ENCODE results near the gene MXD3.
"Not testable (repeated sequence)": the region's sequence is repeated elsewhere in the genome, so short reads cannot be mapped to it uniquely, and the experiment has no call there.

MXD3 gene

DNA sequence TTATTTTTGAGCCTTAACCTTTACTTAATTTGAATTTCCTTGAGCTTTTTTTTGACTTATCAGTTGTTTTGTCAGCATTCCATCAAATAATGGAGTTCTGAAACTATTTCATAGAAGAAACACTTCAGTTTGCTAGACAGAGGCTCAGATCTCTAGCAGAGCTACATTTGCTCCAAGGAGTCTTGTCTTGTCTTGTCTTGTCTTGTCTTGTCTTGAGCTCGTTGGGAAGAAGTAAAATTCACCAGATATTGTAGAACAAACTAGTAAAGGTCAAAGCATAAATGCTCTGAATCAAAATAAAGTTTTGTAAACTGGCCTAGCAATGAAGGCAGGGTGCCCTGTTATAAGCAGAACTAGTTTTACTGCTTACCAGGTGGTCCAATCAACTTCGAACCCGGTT, 41.7 kb downstream of the MXD3 start:
- H3K9ac ChIP-seq (ENCODE audit: insufficient read length, low read depth), result no peak overlapping the region
- H3K4me3 ChIP-seq (ENCODE audit: insufficient read length, low read depth), result no peak overlapping the region
- no peak for DNase-seq (ENCODE audit: low read depth, low spot score)
- no peaks in the 10 kb centered on the region for H3K4me1 ChIP-seq (ENCODE audit: insufficient read depth, insufficient read length)
- TF ChIP-seq SUZ12 (IDR thresholded peaks at IDR 0.05; ENCODE audit: extremely low read depth, insufficient read depth, insufficient read length), result no peak
- TF ChIP-seq ZNF274 (IDR thresholded peaks at IDR 0.05; ENCODE audit: low read depth, low read length), result no peak
- no peak for TF ChIP-seq YY1 (IDR thresholded peaks at IDR 0.05; ENCODE audit: insufficient read depth, insufficient read length)
- H3K36me3 ChIP-seq (ENCODE audit: insufficient read depth, insufficient read length, low read length), result peaks cover 88% of the 10 kb centered on the region
- no peaks in the 10 kb centered on the region for H3K27me3 ChIP-seq (ENCODE audit: insufficient read depth, insufficient read length)
- H3K9me3 ChIP-seq (ENCODE audit: insufficient read depth, low read length), result no peaks in the 10 kb centered on the region

DNA sequence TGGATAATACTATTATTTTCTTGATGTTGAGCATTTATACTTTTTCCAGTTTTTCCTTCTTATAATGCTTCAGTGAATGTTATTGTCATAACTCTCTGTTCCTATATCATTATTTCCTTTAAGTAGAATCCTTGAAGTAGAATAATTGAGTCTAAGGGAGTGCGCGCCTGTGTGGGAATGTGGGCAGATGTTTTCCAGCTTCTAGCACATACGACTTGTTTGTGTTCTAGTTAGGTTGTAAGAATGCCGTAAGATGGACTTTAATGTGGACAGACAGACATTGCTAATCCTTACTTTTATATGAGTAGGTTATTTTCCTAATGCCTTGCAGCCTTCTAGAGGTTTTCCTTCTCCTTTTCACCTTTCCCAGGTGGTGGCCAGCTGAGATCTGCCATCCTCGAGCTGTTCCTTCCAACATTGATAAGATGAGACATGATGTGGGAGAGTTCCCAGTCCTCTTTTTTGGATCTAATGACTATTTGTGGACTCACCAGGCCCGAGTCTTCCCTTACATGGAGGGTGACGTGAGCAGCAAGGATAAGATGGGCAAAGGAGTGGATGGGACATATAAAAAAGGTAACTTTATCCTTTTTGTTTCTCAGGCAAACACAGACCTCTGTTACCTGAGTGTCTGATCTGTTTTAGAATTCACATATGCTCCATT, 42.3 kb downstream of the MXD3 start:
- no peaks in the 10 kb centered on the region for H3K27me3 ChIP-seq (ENCODE audit: insufficient read depth, insufficient read length)
- H3K9ac ChIP-seq (ENCODE audit: insufficient read length, low read depth), result no peak overlapping the region
- no peaks in the 10 kb centered on the region for H3K9me3 ChIP-seq (ENCODE audit: insufficient read depth, low read length)
- no peak overlapping the region for H3K4me3 ChIP-seq (ENCODE audit: insufficient read length, low read depth)
- DNase-seq (ENCODE audit: low read depth, low spot score), result no peak
- TF ChIP-seq ZNF274 (IDR thresholded peaks at IDR 0.05; ENCODE audit: low read depth, low read length), result no peak
- H3K4me1 ChIP-seq (ENCODE audit: insufficient read depth, insufficient read length), result no peaks in the 10 kb centered on the region
- H3K36me3 ChIP-seq (ENCODE audit: insufficient read depth, insufficient read length, low read length), result peaks cover 88% of the 10 kb centered on the region

DNA sequence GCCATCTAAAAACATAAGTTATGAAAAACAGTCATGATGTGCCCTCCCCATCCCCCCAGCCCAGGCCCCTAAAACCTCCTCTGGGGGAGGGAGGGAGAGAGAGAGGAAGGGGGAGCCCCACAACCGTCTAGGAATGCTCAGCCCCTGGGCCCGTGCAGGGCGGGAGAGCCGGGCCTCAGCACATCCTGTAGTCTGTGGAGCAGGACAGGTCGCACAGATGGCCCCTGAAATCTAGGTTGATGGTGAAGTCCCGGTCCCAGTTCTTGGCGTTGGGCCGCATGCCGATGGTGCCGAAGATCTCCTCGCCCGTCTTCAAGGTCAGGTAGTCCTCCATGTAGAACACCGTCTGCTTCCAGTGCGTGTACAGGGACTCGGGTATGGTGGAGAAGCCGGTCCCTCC, 46.3 kb downstream of the MXD3 start:
- H3K9ac ChIP-seq (ENCODE audit: insufficient read length, low read depth), result no peak overlapping the region
- H3K36me3 ChIP-seq (ENCODE audit: insufficient read depth, insufficient read length, low read length), result peaks cover 88% of the 10 kb centered on the region
- H3K4me3 ChIP-seq (ENCODE audit: insufficient read length, low read depth), result no peak overlapping the region
- TF ChIP-seq SUZ12 (IDR thresholded peaks at IDR 0.05; ENCODE audit: extremely low read depth, insufficient read depth, insufficient read length) (no peak), YY1 (IDR thresholded peaks at IDR 0.05; ENCODE audit: insufficient read depth, insufficient read length) (no peak), ZNF274 (IDR thresholded peaks at IDR 0.05; ENCODE audit: low read depth, low read length) (no peak)
- H3K9me3 ChIP-seq (ENCODE audit: insufficient read depth, low read length), result no peaks in the 10 kb centered on the region
- DNase-seq (ENCODE audit: low read depth, low spot score), result no peak
- H3K27me3 ChIP-seq (ENCODE audit: insufficient read depth, insufficient read length), result no peaks in the 10 kb centered on the region
- no peaks in the 10 kb centered on the region for H3K4me1 ChIP-seq (ENCODE audit: insufficient read depth, insufficient read length)

DNA sequence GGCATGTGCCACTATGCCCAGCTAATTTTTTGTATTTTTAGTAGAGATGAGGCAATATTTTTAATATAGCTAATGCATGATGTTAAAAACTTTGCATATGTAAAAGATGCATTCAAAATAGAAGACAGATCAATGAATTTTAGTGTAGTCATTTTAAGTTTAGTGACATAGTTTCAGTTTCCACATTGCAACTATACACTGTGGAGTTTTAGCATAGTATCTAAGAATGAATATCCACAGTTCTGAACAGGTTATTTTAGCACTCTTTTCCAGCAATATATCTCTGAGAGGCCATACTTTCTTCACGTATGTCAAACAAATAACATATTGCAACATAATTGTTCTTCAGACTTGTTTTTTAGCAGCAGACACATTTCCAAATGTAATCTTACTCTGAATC, 47.5 kb downstream of the MXD3 start:
- Histone ChIP-seq H3K4me1 (ENCODE audit: insufficient read depth, insufficient read length) (no peaks in the 10 kb centered on the region), H3K36me3 (ENCODE audit: insufficient read depth, insufficient read length, low read length) (peaks cover 87% of the 10 kb centered on the region), H3K9me3 (ENCODE audit: insufficient read depth, low read length) (no peaks in the 10 kb centered on the region), H3K27me3 (ENCODE audit: insufficient read depth, insufficient read length) (no peaks in the 10 kb centered on the region), H3K4me3 (ENCODE audit: insufficient read length, low read depth) (no peak overlapping the region), H3K9ac (ENCODE audit: insufficient read length, low read depth) (no peak overlapping the region)
- no peak for DNase-seq (ENCODE audit: low read depth, low spot score)
- no peak for TF ChIP-seq ZNF274 (IDR thresholded peaks at IDR 0.05; ENCODE audit: low read depth, low read length)
- TF ChIP-seq SUZ12 (IDR thresholded peaks at IDR 0.05; ENCODE audit: extremely low read depth, insufficient read depth, insufficient read length), result no peak
- no peak for TF ChIP-seq YY1 (IDR thresholded peaks at IDR 0.05; ENCODE audit: insufficient read depth, insufficient read length)

DNA sequence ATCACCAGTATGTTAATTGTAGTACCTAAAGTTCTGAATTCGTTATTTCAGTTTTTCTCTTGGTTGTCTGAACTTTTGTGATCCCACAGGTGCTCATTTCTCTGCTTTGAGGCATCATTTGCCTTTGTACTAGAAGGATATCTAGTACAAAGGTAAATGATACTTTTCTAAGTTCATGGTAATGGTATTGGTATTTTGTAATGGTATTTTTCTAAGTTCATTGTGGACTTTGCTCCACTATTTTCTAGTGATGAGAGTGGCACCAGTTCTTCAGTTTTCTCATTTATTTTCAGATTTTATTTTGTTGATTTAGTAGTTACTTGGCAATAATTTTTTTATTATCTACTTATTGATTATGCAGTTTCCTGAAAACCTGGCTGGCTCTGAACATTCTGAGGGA, 50.2 kb downstream of the MXD3 start:
- peaks cover 82% of the 10 kb centered on the region for H3K36me3 ChIP-seq (ENCODE audit: insufficient read depth, insufficient read length, low read length)
- H3K4me3 ChIP-seq (ENCODE audit: insufficient read length, low read depth), result no peak overlapping the region
- H3K27me3 ChIP-seq (ENCODE audit: insufficient read depth, insufficient read length), result no peaks in the 10 kb centered on the region
- no peaks in the 10 kb centered on the region for H3K4me1 ChIP-seq (ENCODE audit: insufficient read depth, insufficient read length)
- H3K9ac ChIP-seq (ENCODE audit: insufficient read length, low read depth), result no peak overlapping the region
- H3K9me3 ChIP-seq (ENCODE audit: insufficient read depth, low read length), result no peaks in the 10 kb centered on the region
- DNase-seq (ENCODE audit: low read depth, low spot score), result no peak
- TF ChIP-seq YY1 (IDR thresholded peaks at IDR 0.05; ENCODE audit: insufficient read depth, insufficient read length) (no peak), ZNF274 (IDR thresholded peaks at IDR 0.05; ENCODE audit: low read depth, low read length) (no peak), SUZ12 (IDR thresholded peaks at IDR 0.05; ENCODE audit: extremely low read depth, insufficient read depth, insufficient read length) (no peak)

DNA sequence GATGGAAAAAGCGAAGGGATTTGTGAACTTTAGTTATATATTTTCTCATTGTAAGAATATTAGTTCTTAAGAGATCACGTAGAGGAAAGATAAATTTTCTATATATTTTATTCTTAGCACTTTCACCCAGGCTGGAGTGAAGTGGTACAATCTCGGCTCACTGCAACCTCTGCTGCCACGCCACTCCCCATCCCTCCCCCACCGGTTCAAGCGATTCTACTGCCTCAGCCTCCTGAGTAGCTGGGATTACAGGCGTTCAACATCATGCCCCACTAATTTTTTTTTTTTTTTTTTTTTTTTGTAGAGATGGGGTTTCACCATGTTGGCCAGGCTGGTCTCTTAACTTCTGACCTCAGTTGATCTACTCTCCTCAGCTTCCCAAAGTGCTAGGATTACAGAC, 50.7 kb downstream of the MXD3 start:
- Histone ChIP-seq H3K9me3 (ENCODE audit: insufficient read depth, low read length) (no peaks in the 10 kb centered on the region), H3K27me3 (ENCODE audit: insufficient read depth, insufficient read length) (no peaks in the 10 kb centered on the region), H3K36me3 (ENCODE audit: insufficient read depth, insufficient read length, low read length) (peaks cover 82% of the 10 kb centered on the region), H3K4me1 (ENCODE audit: insufficient read depth, insufficient read length) (no peaks in the 10 kb centered on the region), H3K9ac (ENCODE audit: insufficient read length, low read depth) (no peak overlapping the region), H3K4me3 (ENCODE audit: insufficient read length, low read depth) (no peak overlapping the region)
- no peak for DNase-seq (ENCODE audit: low read depth, low spot score)
- no peak for TF ChIP-seq ZNF274 (IDR thresholded peaks at IDR 0.05; ENCODE audit: low read depth, low read length)
- no peak for TF ChIP-seq SUZ12 (IDR thresholded peaks at IDR 0.05; ENCODE audit: extremely low read depth, insufficient read depth, insufficient read length)
- TF ChIP-seq YY1 (IDR thresholded peaks at IDR 0.05; ENCODE audit: insufficient read depth, insufficient read length), result no peak

DNA sequence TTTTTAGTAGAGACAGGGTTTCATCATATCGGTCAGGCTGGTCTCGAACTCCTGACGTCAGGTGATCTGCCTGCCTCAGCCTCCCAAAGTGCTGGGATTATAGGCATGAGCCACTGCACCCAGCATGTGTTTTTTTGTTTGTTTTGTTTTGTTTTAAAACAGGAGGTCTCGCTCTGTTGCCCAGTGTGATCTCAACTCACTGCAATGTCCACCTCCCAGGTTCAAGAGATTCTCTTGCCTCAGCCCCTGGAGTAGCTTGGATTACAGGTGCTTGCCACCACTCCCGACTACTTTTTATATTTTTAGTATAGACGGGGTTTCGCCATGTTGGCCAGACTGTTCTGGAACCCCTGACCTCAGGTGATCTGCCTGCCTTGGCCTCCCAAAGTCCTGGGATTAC, 53.0 kb downstream of the MXD3 start:
- peaks cover 80% of the 10 kb centered on the region for H3K36me3 ChIP-seq (ENCODE audit: insufficient read depth, insufficient read length, low read length)
- DNase-seq (ENCODE audit: low read depth, low spot score); H3K27me3 ChIP-seq (ENCODE audit: insufficient read depth, insufficient read length); H3K9me3 ChIP-seq (ENCODE audit: insufficient read depth, low read length); H3K4me1 ChIP-seq (ENCODE audit: insufficient read depth, insufficient read length); H3K9ac ChIP-seq (ENCODE audit: insufficient read length, low read depth); H3K4me3 ChIP-seq (ENCODE audit: insufficient read length, low read depth): not testable (repeated sequence)

All from NT2/D1 (cell line).